Measurements from ENCODE around the gene EPHB1.

EPHB1 gene

DNA sequence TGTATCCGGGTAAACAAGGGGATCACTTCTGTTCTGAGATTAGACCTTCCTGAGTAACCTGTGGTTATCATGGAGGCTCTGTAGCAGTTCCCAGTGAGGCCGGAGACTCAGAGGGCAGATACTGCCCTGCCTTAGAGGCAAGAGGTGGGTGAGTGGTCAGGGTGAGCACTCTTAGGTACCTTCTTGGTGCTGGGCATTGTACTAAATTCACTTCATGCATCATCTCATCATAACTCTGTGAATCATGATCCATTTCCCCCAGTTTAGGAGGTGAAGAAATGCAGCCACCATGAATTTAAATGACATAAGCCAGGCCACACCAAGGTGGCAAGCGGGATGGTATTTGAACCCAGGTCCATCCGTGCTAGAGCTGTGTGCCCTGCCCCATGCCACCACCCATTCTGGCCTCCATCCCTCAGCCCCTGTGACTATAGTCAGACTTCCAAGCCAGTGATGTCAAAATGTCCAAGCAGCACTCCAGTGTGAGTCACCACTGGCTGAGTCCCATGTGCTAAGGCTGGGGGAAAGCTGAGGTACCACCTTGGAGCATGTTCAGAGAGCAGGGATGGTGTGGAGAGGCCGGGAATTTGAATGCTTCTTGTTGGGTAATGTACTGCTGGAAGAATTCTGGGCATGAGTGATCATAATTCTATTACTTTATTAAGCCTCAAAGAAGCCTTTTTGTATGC, 88.8 kb downstream of the EPHB1 start:
- no peak for DNase-seq (ENCODE audit: low read depth)

DNA sequence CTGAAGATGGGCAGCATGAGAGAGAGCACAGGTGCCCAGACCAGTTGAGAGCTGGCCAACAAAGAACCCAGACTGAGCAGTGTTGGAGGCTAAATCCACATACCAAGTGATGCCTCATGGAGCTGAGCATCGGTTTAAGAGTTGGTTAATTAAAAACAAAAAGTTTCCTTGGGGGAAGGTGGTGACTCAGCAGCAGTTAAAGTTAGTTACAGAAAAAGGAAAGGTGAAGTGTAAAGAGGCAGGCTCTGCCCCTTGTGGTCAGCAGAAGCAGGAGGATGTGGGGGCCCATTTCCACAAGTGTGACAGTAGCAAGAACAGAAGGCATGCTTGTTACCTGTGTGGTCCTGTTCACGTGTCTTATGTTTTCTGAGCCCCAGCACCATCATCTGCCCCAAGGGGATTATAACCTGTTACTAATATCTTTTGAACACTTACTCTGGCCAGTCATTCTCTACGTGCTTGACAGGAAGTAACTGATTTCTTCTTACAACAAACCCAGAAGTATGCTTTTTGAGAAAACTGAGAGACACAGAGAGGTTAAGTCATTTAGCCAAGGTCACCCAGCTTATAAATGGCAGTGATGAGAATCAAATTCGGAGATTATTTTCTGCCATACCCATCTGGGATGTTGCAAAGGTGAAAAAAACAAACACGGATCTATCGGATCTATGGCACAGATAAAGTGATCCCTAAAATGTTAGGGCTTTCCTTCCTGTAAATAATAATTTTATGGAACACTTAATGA, 91.0 kb downstream of the EPHB1 start:
- DNase-seq (ENCODE audit: low read depth), result no peak

DNA sequence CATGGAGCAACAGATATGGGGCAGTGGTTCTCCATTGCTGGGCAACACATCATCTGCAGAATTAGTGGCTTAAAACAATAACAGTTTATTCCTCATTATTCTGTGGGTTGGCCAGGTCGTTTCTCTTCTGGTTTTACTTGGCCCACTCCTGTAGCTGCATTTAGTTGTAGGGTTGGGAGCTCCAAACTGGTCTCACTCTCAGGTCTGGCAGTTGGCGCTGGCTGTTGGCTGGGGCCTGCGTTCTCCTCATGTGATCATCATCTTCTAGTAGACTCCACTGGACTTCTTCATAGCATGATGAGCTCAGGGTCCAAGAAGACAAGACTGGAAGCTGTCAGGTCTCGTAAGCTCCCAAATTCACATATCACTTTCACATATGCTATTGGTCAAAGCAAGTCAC, 91.9 kb downstream of the EPHB1 start:
- DNase-seq (ENCODE audit: low read depth), result no peak

- no peak for DNase-seq (ENCODE audit: low read depth)
These were observed 92.5 kb downstream of the EPHB1 start for GRCh38 chr3:134887536-134887935.

DNA sequence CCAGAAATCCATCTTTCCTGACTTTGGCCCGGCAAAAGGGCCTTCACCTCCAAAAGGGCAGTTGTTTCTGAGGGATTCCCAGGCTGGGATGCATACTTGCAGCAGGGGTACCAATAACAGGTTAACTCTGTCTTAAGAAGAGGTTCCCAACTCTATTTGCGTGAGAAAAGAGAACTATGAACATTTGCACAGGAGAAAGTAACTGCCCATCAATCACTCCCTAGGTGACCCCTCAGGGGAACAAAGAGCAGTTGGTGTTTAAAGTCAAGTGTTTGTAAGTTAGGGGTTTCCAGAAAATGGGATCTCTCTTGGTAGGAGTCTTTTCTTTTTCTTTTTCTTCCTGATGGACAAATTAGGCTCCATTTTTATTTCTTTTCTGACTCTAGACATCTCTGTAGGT, 97.3 kb downstream of the EPHB1 start:
- DNase-seq (ENCODE audit: low read depth), result no peak

GRCh38 chr3:134892761-134893160, 97.7 kb downstream of the EPHB1 start:
- no peak for DNase-seq (ENCODE audit: low read depth)

- no peak for DNase-seq (ENCODE audit: low read depth)
These were observed 99.5 kb downstream of the EPHB1 start for GRCh38 chr3:134894533-134894932.

DNA sequence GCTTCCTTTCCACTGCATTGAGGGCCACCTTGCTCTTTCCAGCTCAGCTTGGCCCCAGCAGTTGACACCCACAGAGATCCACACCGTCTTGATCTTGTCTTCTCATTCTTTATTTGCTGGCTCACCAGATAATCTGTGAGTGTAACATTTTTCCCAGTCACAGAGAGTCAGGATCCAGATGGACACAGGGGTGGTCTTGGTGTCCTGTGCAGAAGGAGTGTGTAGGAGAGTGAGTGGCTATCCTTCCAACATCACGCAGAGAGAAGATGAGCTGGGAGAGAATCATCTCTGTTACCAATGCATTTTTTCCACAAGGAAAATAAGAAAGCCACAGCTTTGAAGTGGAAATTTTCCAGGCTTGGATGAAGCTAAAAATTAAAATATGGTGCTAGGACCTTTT, 100.1 kb downstream of the EPHB1 start:
- no peak for DNase-seq (ENCODE audit: low read depth)

- DNase-seq (ENCODE audit: low read depth), result no peak
These were observed 101.1 kb downstream of the EPHB1 start for GRCh38 chr3:134896141-134896540.

DNA sequence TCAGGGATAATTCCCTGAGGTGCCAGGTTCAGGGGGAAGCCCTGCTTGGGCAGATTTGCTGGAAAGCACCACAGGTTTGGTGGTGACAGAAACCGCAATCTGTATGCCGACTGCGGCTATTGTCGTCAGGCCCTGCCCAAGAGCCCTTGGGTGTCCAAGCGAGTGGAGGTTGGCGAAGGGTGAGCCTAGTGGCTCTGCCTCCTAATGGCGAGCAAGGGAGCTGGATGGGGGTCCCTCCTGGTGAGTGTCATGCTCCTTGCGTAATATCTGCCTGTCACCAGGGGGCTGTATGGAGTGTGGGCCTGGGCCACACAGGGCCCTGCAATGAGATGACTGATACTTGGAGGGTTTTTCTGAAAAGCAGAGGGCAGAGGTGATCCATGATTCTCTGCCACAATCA, 101.6 kb downstream of the EPHB1 start:
- DNase-seq (ENCODE audit: low read depth), result no peak

DNA sequence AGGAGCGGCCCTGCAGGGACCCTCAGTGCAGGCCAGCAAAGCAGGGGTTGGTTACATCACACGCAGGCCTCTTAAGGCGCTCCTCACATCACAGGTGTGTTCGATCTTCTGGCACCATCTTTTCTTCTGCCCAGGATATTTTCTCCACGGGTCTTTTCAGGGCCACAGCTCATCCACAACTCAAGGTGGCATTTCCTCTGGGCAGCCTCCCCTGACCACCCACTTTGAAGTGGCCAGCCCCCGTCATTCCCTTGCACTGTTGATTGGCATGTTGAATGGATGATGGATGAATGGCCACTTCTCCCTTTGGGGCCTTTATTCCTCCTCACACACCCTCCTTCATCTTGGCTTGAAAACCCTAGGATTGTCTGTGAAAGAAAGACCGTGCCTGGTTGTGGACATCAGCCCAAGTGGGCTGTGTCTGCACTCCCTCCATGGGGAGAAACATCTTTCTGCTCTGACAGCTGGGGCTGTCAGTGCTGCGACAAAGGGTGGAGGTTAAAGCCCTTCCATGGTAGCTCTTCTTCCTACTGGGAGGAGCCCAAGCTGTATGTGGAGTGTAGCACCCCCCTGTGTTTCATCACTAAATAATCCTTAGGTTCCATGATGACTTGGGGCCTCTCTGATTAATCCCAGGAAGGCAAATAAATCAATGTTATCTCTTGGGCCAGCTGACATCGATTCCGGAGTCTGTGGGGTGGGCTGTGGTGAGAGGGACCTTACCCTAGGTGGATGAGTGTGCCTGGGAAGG, 102.5 kb downstream of the EPHB1 start:
- DNase-seq (ENCODE audit: low read depth), result no peak

DNA sequence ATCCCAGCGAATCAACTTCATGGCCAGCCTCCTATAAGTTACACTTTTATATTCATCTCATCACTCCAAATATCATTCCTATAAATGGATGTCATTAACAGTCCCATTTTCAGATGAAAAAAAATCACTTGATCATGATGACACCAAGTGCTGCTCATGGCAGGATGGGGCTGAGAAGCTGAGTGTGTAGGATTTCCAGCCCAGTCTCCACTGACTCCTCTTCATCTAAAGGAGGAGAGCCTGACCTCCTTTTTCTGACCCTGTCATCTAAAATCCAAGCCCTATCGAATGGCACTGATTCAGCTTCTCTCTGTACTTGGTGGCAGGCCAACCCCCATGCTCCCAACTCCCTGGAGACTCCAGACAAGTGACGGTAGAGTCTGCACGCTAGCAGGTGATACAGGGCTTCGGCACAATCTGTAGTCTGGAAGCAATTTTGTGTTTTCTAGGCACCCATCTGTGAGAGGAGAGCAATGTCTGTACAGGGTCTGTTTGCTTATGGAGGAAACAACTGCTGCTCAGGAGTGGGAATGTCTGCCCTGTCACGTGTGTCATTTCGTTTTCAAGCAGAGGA, 103.2 kb downstream of the EPHB1 start:
- no peak for DNase-seq (ENCODE audit: low read depth)

- DNase-seq (ENCODE audit: low read depth), result no peak
These were observed 104.7 kb downstream of the EPHB1 start for GRCh38 chr3:134899786-134900185.

GRCh38 chr3:134900482-134900881, 105.4 kb downstream of the EPHB1 start:
- DNase-seq (ENCODE audit: low read depth), result no peak

DNA sequence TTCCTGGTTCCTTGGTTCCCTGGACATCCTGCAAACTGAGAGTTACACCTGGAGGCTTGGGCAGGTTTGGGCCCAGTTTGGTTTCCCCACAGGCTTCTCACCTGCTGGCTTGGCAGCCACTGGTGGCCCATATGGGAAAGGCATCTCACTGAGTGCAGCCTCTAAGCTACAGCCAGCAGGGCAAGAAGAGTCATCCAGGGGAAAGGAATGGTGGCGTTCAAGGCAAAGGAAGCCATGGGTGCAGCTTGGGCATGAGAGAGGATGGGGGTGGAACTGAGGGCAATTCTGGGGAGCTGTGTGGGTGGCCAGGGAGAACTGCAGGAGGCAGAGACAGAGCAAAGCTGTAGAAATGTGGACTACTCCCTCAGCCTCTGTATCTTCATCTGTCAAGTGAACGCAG, 106.4 kb downstream of the EPHB1 start:
- no peak for DNase-seq (ENCODE audit: low read depth)

- no peak for DNase-seq (ENCODE audit: low read depth)
These were observed 108.8 kb downstream of the EPHB1 start for GRCh38 chr3:134903837-134904236.

- DNase-seq (ENCODE audit: low read depth), result no peak
These were observed 109.2 kb downstream of the EPHB1 start for GRCh38 chr3:134904241-134904771.

GRCh38 chr3:134904776-134905646, 110.0 kb downstream of the EPHB1 start:
- no peak for DNase-seq (ENCODE audit: low read depth)

DNA sequence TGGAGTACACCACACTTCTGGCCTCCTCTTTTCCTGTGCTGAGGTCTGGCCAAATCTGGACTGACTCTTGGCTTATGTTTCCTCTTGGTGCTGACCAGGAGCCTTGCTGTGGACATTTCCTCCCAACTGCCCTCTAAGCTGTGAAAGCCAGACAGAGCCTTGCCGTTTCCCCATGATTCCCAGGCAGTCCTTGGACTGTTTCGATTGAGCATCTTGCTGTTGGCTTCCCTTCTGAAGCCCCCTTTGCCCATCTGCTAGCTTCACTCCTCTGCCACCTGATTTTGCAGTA, 110.5 kb downstream of the EPHB1 start:
- no peak for DNase-seq (ENCODE audit: low read depth)

- no peak for DNase-seq (ENCODE audit: low read depth)
These were observed 113.2 kb downstream of the EPHB1 start for GRCh38 chr3:134908271-134908670.

GRCh38 chr3:134910026-134910425, 115.0 kb downstream of the EPHB1 start:
- no peak for DNase-seq (ENCODE audit: low read depth)
